IMR-90 (cell line): ENCODE results near the gene IFT20. TPM values are rescaled to one million over a fixed set of nuclear protein-coding genes. Genes with fewer than 3 reads are reported as not detected.

Experiments
- ATAC-seq: fragments of 200-7000 bp; cut with Tn5 transposase; 2 replicates; pipeline ENCODE4 v1.9.1; 2020; ENCODE audit warnings: low read depth, mild to moderate bottlenecking, moderate library complexity
- BruUV-seq: library from RNA; stranded (reverse); fragments of 400-500 nt; replicated peaks from 2 replicates; lab custom pipeline; 2021; lab: Mats Ljungman, UMichigan
- CTCF ChIA-PET: fragments of 300-600 bp; formaldehyde crosslinking; extraction: SDS; loops from one replicate; lab custom pipeline; 2021; ENCODE audit warnings: antibody characterized with exemption; lab: Yijun Ruan, JAX
- POLR2A ChIA-PET: fragments of 300-600 bp; sonication (Branson Sonifier 250); formaldehyde crosslinking; loops from one replicate; lab custom pipeline; 2022; ENCODE audit warnings: antibody characterized with exemption; ENCODE audit not compliant: unreplicated experiment; lab: Charles Lee
- DNase-seq: peaks from one replicate; pipeline ENCODE4 v3.0.0; 2013
- H2AFZ ChIP-seq: replicated peaks from 2 replicates; pipeline ENCODE3; 2013; ENCODE audit warnings: low read length, mild to moderate bottlenecking; ENCODE audit not compliant: poor library complexity
- H2AK5ac ChIP-seq: 2 replicates; pipeline ENCODE4 v1.6.1; 2013; ENCODE audit warnings: low read depth, low read length, inconsistent platforms
- H2AK9ac ChIP-seq: replicated peaks from 2 replicates; pipeline ENCODE3; 2013; ENCODE audit warnings: mild to moderate bottlenecking, low read depth, low read length, moderate library complexity; ENCODE audit not compliant: poor library complexity
- H2BK120ac ChIP-seq: 2 replicates; pipeline ENCODE4 v1.6.1; 2013; ENCODE audit warnings: low read depth, low read length, inconsistent platforms
- H2BK15ac ChIP-seq: 3 replicates; pipeline ENCODE4 v1.6.1; 2013; ENCODE audit warnings: low read depth, low read length, inconsistent platforms
- H2BK20ac ChIP-seq: 2 replicates; pipeline ENCODE4 v1.6.1; 2013; ENCODE audit warnings: low read depth, mild to moderate bottlenecking, inconsistent platforms, low read length, moderate library complexity
- H2BK5ac ChIP-seq: 2 replicates; pipeline ENCODE4 v1.6.1; 2013; ENCODE audit warnings: mild to moderate bottlenecking, low read depth, low read length, inconsistent platforms; ENCODE audit not compliant: poor library complexity, severe bottlenecking
- H3K14ac ChIP-seq: replicated peaks from 2 replicates; pipeline ENCODE4 v1.6.1; 2013; ENCODE audit warnings: low read depth, low read length, inconsistent platforms
- H3K18ac ChIP-seq: 2 replicates; pipeline ENCODE4 v1.6.1; 2013; ENCODE audit warnings: low read depth, low read length, control low read depth
- H3K23ac ChIP-seq: 2 replicates; pipeline ENCODE4 v1.6.1; 2013; ENCODE audit warnings: low read depth, low read length, inconsistent platforms
- H3K27ac ChIP-seq: 2 replicates; pipeline ENCODE4 v1.5.1; 2013; ENCODE audit warnings: mild to moderate bottlenecking, control low read depth, low read length; ENCODE audit not compliant: insufficient read depth
- H3K27me3 ChIP-seq: 2 replicates; pipeline ENCODE4 v1.6.1; 2013; ENCODE audit warnings: low read length; ENCODE audit not compliant: control insufficient read depth, insufficient read depth
- H3K36me3 ChIP-seq: 2 replicates; pipeline ENCODE4 v1.6.1; 2013; ENCODE audit warnings: low read length, mixed read lengths; ENCODE audit not compliant: control insufficient read depth, insufficient read depth
- H3K4ac ChIP-seq: 2 replicates; pipeline ENCODE4 v1.6.1; 2013; ENCODE audit warnings: low read depth, low read length, inconsistent platforms
- H3K4me1 ChIP-seq: 2 replicates; pipeline ENCODE4 v1.6.1; 2013; ENCODE audit warnings: low read length, mixed read lengths; ENCODE audit not compliant: control insufficient read depth, insufficient read depth
- H3K4me2 ChIP-seq: 2 replicates; pipeline ENCODE4 v1.6.1; 2013; ENCODE audit warnings: low read depth, mild to moderate bottlenecking, control low read depth, low read length, moderate library complexity
- H3K4me3 ChIP-seq: 2 replicates; pipeline ENCODE4 v1.5.1; 2013; ENCODE audit warnings: low read depth, mild to moderate bottlenecking, control low read depth, low read length, moderate library complexity; ENCODE audit not compliant: insufficient read depth
- H3K56ac ChIP-seq: 2 replicates; pipeline ENCODE4 v1.6.1; 2013; ENCODE audit warnings: low read length, inconsistent platforms; ENCODE audit not compliant: insufficient read depth; ENCODE audit errors: extremely low read depth
- H3K79me1 ChIP-seq, 2 experiments: 2 replicates each; pipeline ENCODE4 v1.6.1; 2013; ENCODE audit warnings: low read length in 2 of 2, inconsistent platforms in 1 of 2, low read depth in 1 of 2
- H3K9ac ChIP-seq: 2 replicates; pipeline ENCODE4 v1.6.1; 2013; ENCODE audit warnings: low read depth, low read length, control low read depth
- H3K9me1 ChIP-seq: 2 replicates; pipeline ENCODE4 v1.6.1; 2013; ENCODE audit warnings: low read length, inconsistent platforms; ENCODE audit not compliant: insufficient read depth
- H3K9me3 ChIP-seq: 2 replicates; pipeline ENCODE4 v1.6.1; 2013; ENCODE audit warnings: low read length; ENCODE audit not compliant: control insufficient read depth, insufficient read depth
- H4K20me1 ChIP-seq: 2 replicates; pipeline ENCODE4 v1.6.1; 2013; ENCODE audit warnings: low read length, inconsistent platforms; ENCODE audit not compliant: insufficient read depth
- H4K5ac ChIP-seq: 2 replicates; pipeline ENCODE4 v1.6.1; 2013; ENCODE audit warnings: mild to moderate bottlenecking, low read depth, low read length, control low read depth
- H4K8ac ChIP-seq, 2 experiments: 2 replicates each; pipeline ENCODE4 v1.6.1; 2013; ENCODE audit warnings: low read depth in 2 of 2, low read length in 2 of 2, control low read depth in 1 of 2, inconsistent platforms in 1 of 2
- H4K91ac ChIP-seq: 2 replicates; pipeline ENCODE4 v1.6.1; 2013; ENCODE audit warnings: low read depth, low read length, inconsistent platforms; ENCODE audit not compliant: insufficient read depth
- NFE2L2 ChIP-seq: fragments of 150-350 bp; IDR thresholded peaks from 2 replicates; pipeline ENCODE4 v1.6.1; 2016; ENCODE audit warnings: low read depth, mild to moderate bottlenecking, low read length
- WGBS, 2 experiments: methylation state at CpG; one replicate each; pipeline versions ENCODE4 v1.1.5 to v1.1.7; 2013; ENCODE audit warnings: missing lambda C conversion rate in 2 of 2; ENCODE audit not compliant: insufficient read length in 1 of 2; ENCODE audit errors: extremely low coverage in 2 of 2; 5-methylcytosine and 5-hydroxymethylcytosine counted together
- dilution Hi-C: fragments of 300-500 bp; cut with HindIII; formaldehyde crosslinking; loops from one replicate; pipeline ENCODE4 v1.14.3; 2018; ENCODE audit warnings: low sequenced_read_pairs; ENCODE audit not compliant: unreplicated experiment
- in situ Hi-C: fragments of 300-500 bp; cut with MboI; formaldehyde crosslinking; loops from 3 replicates; pipeline ENCODE4 v1.14.3; 2019; ENCODE audit warnings: low sequenced_read_pairs, inconsistent platforms, mixed read lengths
- intact Hi-C: fragments of 100-400 bp; cut with micrococcal nuclease; formaldehyde crosslinking; loops from 2 replicates; pipeline ENCODE4 v1.10.0; 2022
- polyA plus RNA-seq, 3 experiments: library from polyadenylated mRNA; depleted of rRNA; stranded (reverse); fragments of >200 nt; gene quantifications; 2 replicates each; pipeline ENCODE4 v1.2.3, GENCODE V29; 2012; ENCODE audit warnings: low replicate concordance in 1 of 3
- total RNA-seq: library from RNA; depleted of rRNA; stranded (reverse); fragments of >200 nt; gene quantifications from 2 replicates; pipeline ENCODE4 v1.2.3, GENCODE V29; 2012

Gene IFT20
- total and polyA plus RNA-seq, 2 of the 4 experiments (the other 2 are of a cell fraction) = 25.5 to 46.3 TPM

- no peak for ATAC-seq
- no peaks in the 10 kb centered on the region for H3K36me3 ChIP-seq
- no peak overlapping the region for H2BK120ac ChIP-seq
- no peak overlapping the region for H2BK5ac ChIP-seq
- H3K4me3 ChIP-seq = no peak overlapping the region
- in situ Hi-C loops (no loop called here), dilution Hi-C loops (no loop called here), intact Hi-C loops (no loop called here)
- no peak overlapping the region for H3K23ac ChIP-seq
- no peak overlapping the region for H3K9ac ChIP-seq
- no peak overlapping the region for H2AK5ac ChIP-seq
- POLR2A ChIA-PET = no interaction called here
- H3K27ac ChIP-seq = no peak overlapping the region
- H2BK15ac ChIP-seq = no peak overlapping the region
- no peaks in the 10 kb centered on the region for H3K4me1 ChIP-seq
- CTCF ChIA-PET = no interaction called here
- no peak for TF ChIP-seq NFE2L2
- DNase-seq = no peak
- no peak overlapping the region for H4K5ac ChIP-seq
- H2BK20ac ChIP-seq = no peak overlapping the region
- H3K18ac ChIP-seq = no peak overlapping the region
- H2AK9ac ChIP-seq = no peak overlapping the region
- H3K9me3 ChIP-seq = no peaks in the 10 kb centered on the region
- no TSS peak for BruUV-seq
- no peak overlapping the region for H3K4me2 ChIP-seq
- H3K14ac ChIP-seq = no peak overlapping the region
- no peaks in the 10 kb centered on the region for H3K79me1 ChIP-seq
- H3K4ac ChIP-seq = no peak overlapping the region
- H3K27me3 ChIP-seq = peaks cover 8% of the 10 kb centered on the region
- 65% methylated on average over 2 of the region's 3 CpGs; no CpG with 5 or more reads in 1 of the 2 experiments for WGBS, 2 experiments
- H4K91ac ChIP-seq = no peak overlapping the region
- H4K20me1 ChIP-seq = no peaks in the 10 kb centered on the region
- H3K9me1 ChIP-seq = no peaks in the 10 kb centered on the region
- no peak overlapping the region for H2AFZ ChIP-seq
- H4K8ac ChIP-seq = no peak overlapping the region
- H3K56ac ChIP-seq = no peak overlapping the region
These were observed 39.3 kb downstream of the IFT20 start for GRCh38 chr17:28295677-28296578.
